Measurements from ENCODE around the gene IGF1R.

The IGF1R gene

GRCh38 chr15:98823616-98824015 is 175.3 kb downstream of the IGF1R start:
- H3K36me3 ChIP-seq (replicated peaks; ENCODE audit: low read depth, low read length), result peaks cover 4% of the 10 kb centered on the region
- no peak overlapping the region for H3K9ac ChIP-seq (ENCODE audit: low read length)
- H3K27ac ChIP-seq (ENCODE audit: low read length), result no peak overlapping the region
- peaks cover 9% of the 10 kb centered on the region; the same call in 1 of the 2 replicates for H3K9me3 ChIP-seq (ENCODE audit: insufficient read depth, low read length)
- TF ChIP-seq CTCF (IDR thresholded peaks at IDR 0.05; ENCODE audit: low read depth, low read length) (no peak), EZH2phosphoT487 (IDR thresholded peaks at IDR 0.05; ENCODE audit: low read depth) (no peak)
- H4K20me1 ChIP-seq (ENCODE audit: insufficient read depth, low read length), result no peaks in the 10 kb centered on the region
- H3K4me1 ChIP-seq (ENCODE audit: low read length), result no peaks in the 10 kb centered on the region
- no peak overlapping the region for H3K4me3 ChIP-seq (ENCODE audit: low read length)
- no peaks in the 10 kb centered on the region for H3K27me3 ChIP-seq (ENCODE audit: low read depth, low read length)
- H3K4me2 ChIP-seq (ENCODE audit: low read length), result no peak overlapping the region
- H2AFZ ChIP-seq (ENCODE audit: low read depth, low read length), result no peak overlapping the region
- H3K79me2 ChIP-seq (ENCODE audit: low read length), result no peaks in the 10 kb centered on the region

- H3K4me3 ChIP-seq (ENCODE audit: low read length), result no peak overlapping the region
- H3K4me1 ChIP-seq (ENCODE audit: low read length), result no peaks in the 10 kb centered on the region
- no peak overlapping the region for H3K27ac ChIP-seq (ENCODE audit: low read length)
- TF ChIP-seq CTCF (IDR thresholded peaks at IDR 0.05; ENCODE audit: low read depth, low read length), result no peak
- no peak for TF ChIP-seq EZH2phosphoT487 (IDR thresholded peaks at IDR 0.05; ENCODE audit: low read depth)
- H3K27me3 ChIP-seq (ENCODE audit: low read depth, low read length), result no peaks in the 10 kb centered on the region
- no peaks in the 10 kb centered on the region for H3K79me2 ChIP-seq (ENCODE audit: low read length)
- no peak overlapping the region for H3K9ac ChIP-seq (ENCODE audit: low read length)
- no peaks in the 10 kb centered on the region for H4K20me1 ChIP-seq (ENCODE audit: insufficient read depth, low read length)
- no peak overlapping the region for H3K4me2 ChIP-seq (ENCODE audit: low read length)
- H3K9me3 ChIP-seq (ENCODE audit: insufficient read depth, low read length), result peaks cover 18% of the 10 kb centered on the region
- no peak overlapping the region for H2AFZ ChIP-seq (ENCODE audit: low read depth, low read length)
- H3K36me3 ChIP-seq (replicated peaks; ENCODE audit: low read depth, low read length), result peaks cover 4% of the 10 kb centered on the region
Observed at GRCh38 chr15:98824595-98824994, 176.3 kb downstream of the IGF1R start.

- TF ChIP-seq CTCF (IDR thresholded peaks at IDR 0.05; ENCODE audit: low read depth, low read length) (no peak), EZH2phosphoT487 (IDR thresholded peaks at IDR 0.05; ENCODE audit: low read depth) (no peak)
- no peak overlapping the region for H2AFZ ChIP-seq (ENCODE audit: low read depth, low read length)
- H3K9ac ChIP-seq (ENCODE audit: low read length), result no peak overlapping the region
- no peak overlapping the region for H3K4me3 ChIP-seq (ENCODE audit: low read length)
- H3K79me2 ChIP-seq (ENCODE audit: low read length), result no peaks in the 10 kb centered on the region
- no peak overlapping the region for H3K27ac ChIP-seq (ENCODE audit: low read length)
- H4K20me1 ChIP-seq (ENCODE audit: insufficient read depth, low read length), result no peaks in the 10 kb centered on the region
- no peaks in the 10 kb centered on the region for H3K27me3 ChIP-seq (ENCODE audit: low read depth, low read length)
- peaks cover 7% of the 10 kb centered on the region for H3K36me3 ChIP-seq (replicated peaks; ENCODE audit: low read depth, low read length)
- no peak overlapping the region for H3K4me2 ChIP-seq (ENCODE audit: low read length)
- no peaks in the 10 kb centered on the region for H3K4me1 ChIP-seq (ENCODE audit: low read length)
- peaks cover 35% of the 10 kb centered on the region for H3K9me3 ChIP-seq (ENCODE audit: insufficient read depth, low read length)
Observed at GRCh38 chr15:98826658-98827057, 178.3 kb downstream of the IGF1R start.

- Histone ChIP-seq H2AFZ (ENCODE audit: low read depth, low read length) (no peak overlapping the region), H3K79me2 (ENCODE audit: low read length) (no peaks in the 10 kb centered on the region), H3K4me2 (ENCODE audit: low read length) (no peak overlapping the region), H3K27me3 (ENCODE audit: low read depth, low read length) (no peaks in the 10 kb centered on the region), H3K9ac (ENCODE audit: low read length) (no peak overlapping the region), H3K36me3 (replicated peaks; ENCODE audit: low read depth, low read length) (peaks cover 7% of the 10 kb centered on the region), H3K9me3 (ENCODE audit: insufficient read depth, low read length) (peaks cover 35% of the 10 kb centered on the region), H3K4me3 (ENCODE audit: low read length) (no peak overlapping the region), H3K27ac (ENCODE audit: low read length) (no peak overlapping the region), H3K4me1 (ENCODE audit: low read length) (no peaks in the 10 kb centered on the region), H4K20me1 (ENCODE audit: insufficient read depth, low read length) (no peaks in the 10 kb centered on the region)
- TF ChIP-seq CTCF (IDR thresholded peaks at IDR 0.05; ENCODE audit: low read depth, low read length), result no peak
- no peak for TF ChIP-seq EZH2phosphoT487 (IDR thresholded peaks at IDR 0.05; ENCODE audit: low read depth)
Observed at GRCh38 chr15:98827217-98827616, 178.9 kb downstream of the IGF1R start.
